PFSK-1 (cell line): ENCODE results near the gene TM9SF2.

Source experiments
- FOXP2 ChIP-seq: optimal IDR thresholded peaks from 2 replicates; pipeline ENCODE3; 2011; ENCODE audit warnings: borderline replicate concordance, control low read depth, inconsistent platforms; ENCODE audit not compliant: insufficient read depth; ENCODE audit errors: extremely low read length, extremely low read depth
- POLR2AphosphoS5 ChIP-seq: IDR thresholded peaks from 2 replicates; pipeline ENCODE4 v1.6.1; 2012; ENCODE audit warnings: low read depth, mild to moderate bottlenecking, control low read depth, low read length, moderate library complexity
- SIN3A ChIP-seq: IDR thresholded peaks from 2 replicates; pipeline ENCODE4 v1.6.1; 2012; ENCODE audit warnings: mild to moderate bottlenecking, low read length, moderate library complexity, borderline replicate concordance; ENCODE audit not compliant: insufficient read depth
- TAF1 ChIP-seq: IDR thresholded peaks from 2 replicates; pipeline ENCODE4 v1.6.1; 2012; ENCODE audit warnings: low read length, control low read depth, borderline replicate concordance; ENCODE audit not compliant: insufficient read depth
- TF ChIP-seq, protein P1 (sequence below), 2 experiments: IDR thresholded peaks; 2 replicates each; pipeline versions ENCODE4 v1.6.1 to v1.8.0; 2011 to 2012; ENCODE audit warnings: low read depth in 2 of 2, low read length in 2 of 2, control low read depth in 1 of 2, inconsistent platforms in 1 of 2, mild to moderate bottlenecking in 1 of 2, moderate library complexity in 1 of 2; ENCODE audit not compliant: insufficient read depth in 1 of 2

Gene TM9SF2

DNA sequence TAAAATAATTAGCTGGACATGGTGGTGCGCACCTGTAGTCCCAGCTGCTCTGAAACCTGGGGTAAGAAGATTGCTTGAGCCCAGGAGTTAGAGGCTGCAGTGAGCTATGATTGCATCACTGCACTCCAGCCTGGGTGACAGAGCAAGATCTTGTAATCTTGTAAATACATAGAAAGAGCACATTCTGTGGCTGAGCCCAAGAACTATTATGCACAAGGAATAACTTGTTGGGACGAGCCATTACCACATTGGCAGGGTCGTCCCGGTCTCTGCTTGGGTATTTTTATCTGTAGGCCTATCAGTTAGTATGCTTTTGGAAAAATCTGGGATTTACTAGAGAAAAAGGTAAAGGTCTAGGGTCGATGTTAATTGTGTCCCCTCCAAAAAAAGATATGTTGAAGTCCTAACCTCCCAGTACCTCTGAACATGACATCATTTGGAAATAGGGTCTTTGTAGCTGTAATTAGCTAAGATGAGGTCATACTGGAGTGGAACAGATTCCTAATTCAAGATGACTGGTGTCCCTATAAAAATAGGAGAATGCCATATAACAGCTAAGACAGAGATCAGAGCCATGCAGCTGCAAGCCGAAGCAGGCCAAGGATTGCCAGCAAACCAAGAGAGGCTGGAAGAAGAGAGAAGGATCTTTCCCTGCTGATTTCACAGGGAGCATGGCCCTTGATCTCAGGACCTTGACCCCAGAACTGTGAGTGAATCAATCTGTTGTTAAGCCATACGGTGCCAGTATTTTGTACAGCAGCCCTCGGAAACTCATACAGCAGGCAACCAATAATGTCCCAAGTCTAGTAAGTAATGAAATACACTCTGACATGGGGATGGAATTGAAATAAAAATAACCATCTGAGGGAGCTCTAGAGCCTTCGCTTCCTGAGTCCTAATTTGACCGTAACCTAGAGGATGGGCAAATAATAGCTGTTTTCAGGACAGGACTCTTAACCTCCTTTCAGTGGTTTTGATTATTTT is 77.0 kb downstream of the TM9SF2 start:
- TF ChIP-seq SIN3A, result no peak
- TF ChIP-seq, protein P1, sequence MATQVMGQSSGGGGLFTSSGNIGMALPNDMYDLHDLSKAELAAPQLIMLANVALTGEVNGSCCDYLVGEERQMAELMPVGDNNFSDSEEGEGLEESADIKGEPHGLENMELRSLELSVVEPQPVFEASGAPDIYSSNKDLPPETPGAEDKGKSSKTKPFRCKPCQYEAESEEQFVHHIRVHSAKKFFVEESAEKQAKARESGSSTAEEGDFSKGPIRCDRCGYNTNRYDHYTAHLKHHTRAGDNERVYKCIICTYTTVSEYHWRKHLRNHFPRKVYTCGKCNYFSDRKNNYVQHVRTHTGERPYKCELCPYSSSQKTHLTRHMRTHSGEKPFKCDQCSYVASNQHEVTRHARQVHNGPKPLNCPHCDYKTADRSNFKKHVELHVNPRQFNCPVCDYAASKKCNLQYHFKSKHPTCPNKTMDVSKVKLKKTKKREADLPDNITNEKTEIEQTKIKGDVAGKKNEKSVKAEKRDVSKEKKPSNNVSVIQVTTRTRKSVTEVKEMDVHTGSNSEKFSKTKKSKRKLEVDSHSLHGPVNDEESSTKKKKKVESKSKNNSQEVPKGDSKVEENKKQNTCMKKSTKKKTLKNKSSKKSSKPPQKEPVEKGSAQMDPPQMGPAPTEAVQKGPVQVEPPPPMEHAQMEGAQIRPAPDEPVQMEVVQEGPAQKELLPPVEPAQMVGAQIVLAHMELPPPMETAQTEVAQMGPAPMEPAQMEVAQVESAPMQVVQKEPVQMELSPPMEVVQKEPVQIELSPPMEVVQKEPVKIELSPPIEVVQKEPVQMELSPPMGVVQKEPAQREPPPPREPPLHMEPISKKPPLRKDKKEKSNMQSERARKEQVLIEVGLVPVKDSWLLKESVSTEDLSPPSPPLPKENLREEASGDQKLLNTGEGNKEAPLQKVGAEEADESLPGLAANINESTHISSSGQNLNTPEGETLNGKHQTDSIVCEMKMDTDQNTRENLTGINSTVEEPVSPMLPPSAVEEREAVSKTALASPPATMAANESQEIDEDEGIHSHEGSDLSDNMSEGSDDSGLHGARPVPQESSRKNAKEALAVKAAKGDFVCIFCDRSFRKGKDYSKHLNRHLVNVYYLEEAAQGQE (IDR thresholded peaks at IDR 0.05; ENCODE audit: insufficient read depth in 1 of 2, low read depth in 2 of 2, low read length in 2 of 2), result no peak
- no peak for TF ChIP-seq TAF1
- no peak for TF ChIP-seq POLR2AphosphoS5
- TF ChIP-seq FOXP2, result no peak

- no peak for TF ChIP-seq SIN3A
- no peak for TF ChIP-seq FOXP2
- TF ChIP-seq TAF1, result no peak
- TF ChIP-seq, protein P1 (IDR thresholded peaks at IDR 0.05; ENCODE audit: insufficient read depth in 1 of 2, low read depth in 2 of 2, low read length in 2 of 2), result no peak
- no peak for TF ChIP-seq POLR2AphosphoS5
Measured at GRCh38 chr13:99580500-99581268, 79.4 kb downstream of the TM9SF2 start.

GRCh38 chr13:99582511-99582910 is 81.2 kb downstream of the TM9SF2 start:
- TF ChIP-seq, protein P1 (IDR thresholded peaks at IDR 0.05; ENCODE audit: insufficient read depth in 1 of 2, low read depth in 2 of 2, low read length in 2 of 2), result no peak
- TF ChIP-seq FOXP2, result no peak
- no peak for TF ChIP-seq TAF1

GRCh38 chr13:99585609-99586008 is 84.3 kb downstream of the TM9SF2 start:
- TF ChIP-seq POLR2AphosphoS5 (no peak), FOXP2 (no peak), SIN3A (no peak), TAF1 (no peak)
- TF ChIP-seq, protein P1 (IDR thresholded peaks at IDR 0.05; ENCODE audit: insufficient read depth in 1 of 2, low read depth in 2 of 2, low read length in 2 of 2), result no peak
